Upper lobe of right lung (tissue), 1 donor: ENCODE results near the gene FGB. TPM values are rescaled to one million over a fixed set of nuclear protein-coding genes. Genes with fewer than 3 reads are reported as not detected.

Source experiments
- ATAC-seq: fragments of 200-7000 bp; cut with Tn5 transposase; one replicate; pipeline ENCODE4 v1.9.1; 2020; ENCODE audit warnings: mild to moderate bottlenecking, moderate library complexity
- DNase-seq: peaks from one replicate; pipeline ENCODE4 v3.0.0-alpha.2; 2020
- H3K27ac ChIP-seq: fragments of 200-600 bp; one replicate; pipeline ENCODE4 v1.8.0; 2022
- H3K27me3 ChIP-seq: fragments of 200-600 bp; one replicate; pipeline ENCODE4 v1.8.0; 2022; ENCODE audit warnings: mild to moderate bottlenecking
- H3K36me3 ChIP-seq: fragments of 200-600 bp; one replicate; pipeline ENCODE4 v1.8.0; 2022
- H3K4me1 ChIP-seq: fragments of 200-600 bp; one replicate; pipeline ENCODE4 v1.8.0; 2022
- H3K4me3 ChIP-seq: fragments of 200-600 bp; one replicate; pipeline ENCODE4 v1.8.0; 2022; ENCODE audit warnings: mild to moderate bottlenecking
- H3K9me3 ChIP-seq: fragments of 200-600 bp; one replicate; pipeline ENCODE4 v1.8.0; 2022
- intact Hi-C: fragments of 100-400 bp; cut with DNase I; formaldehyde crosslinking; loops from one replicate; pipeline ENCODE4 v1.11.0; 2022
- total RNA-seq: library from RNA; stranded (reverse); fragmentation: NEBNext Ultra II Directional; extraction: Animal tissue kit (Norgen Biotek cat#: 25700); gene quantifications from one replicate; pipeline ENCODE4 v1.2.1, GENCODE V29; 2021
- TF ChIP-seq, protein P1 (sequence below): fragments of 200-600 bp; IDR thresholded peaks from one replicate; pipeline ENCODE4 v1.8.0; 2022; ENCODE audit warnings: antibody characterized with exemption
- donor health status: DM: no; HTN: yes; CAD: no; lungs with severe emphysema.

Gene FGB
- total RNA-seq, 1 donor from 2014 or later, result 1.2 TPM

- H3K9me3 ChIP-seq, result no peaks in the 10 kb centered on the region
- TF ChIP-seq, protein P1, sequence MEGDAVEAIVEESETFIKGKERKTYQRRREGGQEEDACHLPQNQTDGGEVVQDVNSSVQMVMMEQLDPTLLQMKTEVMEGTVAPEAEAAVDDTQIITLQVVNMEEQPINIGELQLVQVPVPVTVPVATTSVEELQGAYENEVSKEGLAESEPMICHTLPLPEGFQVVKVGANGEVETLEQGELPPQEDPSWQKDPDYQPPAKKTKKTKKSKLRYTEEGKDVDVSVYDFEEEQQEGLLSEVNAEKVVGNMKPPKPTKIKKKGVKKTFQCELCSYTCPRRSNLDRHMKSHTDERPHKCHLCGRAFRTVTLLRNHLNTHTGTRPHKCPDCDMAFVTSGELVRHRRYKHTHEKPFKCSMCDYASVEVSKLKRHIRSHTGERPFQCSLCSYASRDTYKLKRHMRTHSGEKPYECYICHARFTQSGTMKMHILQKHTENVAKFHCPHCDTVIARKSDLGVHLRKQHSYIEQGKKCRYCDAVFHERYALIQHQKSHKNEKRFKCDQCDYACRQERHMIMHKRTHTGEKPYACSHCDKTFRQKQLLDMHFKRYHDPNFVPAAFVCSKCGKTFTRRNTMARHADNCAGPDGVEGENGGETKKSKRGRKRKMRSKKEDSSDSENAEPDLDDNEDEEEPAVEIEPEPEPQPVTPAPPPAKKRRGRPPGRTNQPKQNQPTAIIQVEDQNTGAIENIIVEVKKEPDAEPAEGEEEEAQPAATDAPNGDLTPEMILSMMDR, result no peak
- H3K4me1 ChIP-seq, result no peaks in the 10 kb centered on the region
- no peak within 1 kb of the TSS for H3K27ac ChIP-seq
- intact Hi-C loops, result no loop called here
- peak within 1 kb of the TSS; percentile 33 for H3K4me3 ChIP-seq
- peak; percentile 91 for ATAC-seq
- H3K36me3 ChIP-seq, result no peaks in the 10 kb centered on the region
- H3K27me3 ChIP-seq, result no peaks in the 10 kb centered on the region
- no peak for DNase-seq
Measured at GRCh38 chr4:154612472-154613414, 49.9 kb downstream of the FGB start, which contains the start of gene FGG. Gene FGG (minus strand): TSS chr4:154612656. CDS start chr4:154612609, 47 bp downstream.

- Histone ChIP-seq H3K36me3 (no peaks in the 10 kb centered on the region), H3K4me1 (no peaks in the 10 kb centered on the region), H3K4me3 (no peak overlapping the region), H3K27me3 (no peaks in the 10 kb centered on the region), H3K9me3 (no peaks in the 10 kb centered on the region), H3K27ac (no peak overlapping the region)
- DNase-seq (no peak), ATAC-seq (no peak)
- TF ChIP-seq, protein P1, result no peak
- intact Hi-C loops, result no loop called here
Measured at GRCh38 chr4:154614306-154614705, 51.5 kb downstream of the FGB start.

- DNase-seq (no peak), ATAC-seq (no peak)
- Histone ChIP-seq H3K4me1 (no peaks in the 10 kb centered on the region), H3K9me3 (no peaks in the 10 kb centered on the region), H3K27me3 (no peaks in the 10 kb centered on the region), H3K4me3 (no peak overlapping the region), H3K27ac (no peak overlapping the region), H3K36me3 (no peaks in the 10 kb centered on the region)
- TF ChIP-seq, protein P1, result no peak
- intact Hi-C loops, result no loop called here
Measured at GRCh38 chr4:154615211-154615610, 52.4 kb downstream of the FGB start.

DNA sequence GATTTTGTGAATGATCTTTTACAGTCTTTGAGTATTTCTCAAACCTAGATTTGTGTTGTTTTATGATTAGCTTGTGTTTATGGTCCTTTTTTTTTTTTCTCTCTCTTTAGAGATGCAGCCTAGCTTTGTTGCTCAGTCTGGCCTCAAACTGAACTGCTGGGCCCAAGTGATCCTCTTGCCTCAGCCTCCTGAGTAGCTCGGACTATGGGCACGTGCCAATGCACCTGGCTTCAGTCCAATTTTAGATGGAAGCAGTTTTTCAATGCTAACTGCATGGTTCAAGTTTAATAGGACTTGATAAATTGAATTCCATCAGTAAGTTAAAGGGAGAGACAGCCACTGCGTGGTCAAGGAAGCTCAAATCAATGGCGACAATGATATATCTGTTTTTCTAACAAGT, 53.5 kb downstream of the FGB start:
- H3K4me3 ChIP-seq, result no peak overlapping the region

GRCh38 chr4:154616731-154617130, 53.9 kb downstream of the FGB start:
- no peak for ATAC-seq
- no peak overlapping the region for H3K27ac ChIP-seq
- H3K9me3 ChIP-seq, result no peaks in the 10 kb centered on the region
- no peak for DNase-seq
- H3K27me3 ChIP-seq, result no peaks in the 10 kb centered on the region
- TF ChIP-seq, protein P1, result no peak
- H3K4me3 ChIP-seq, result no peak overlapping the region
- intact Hi-C loops, result no loop called here
- no peaks in the 10 kb centered on the region for H3K36me3 ChIP-seq
- H3K4me1 ChIP-seq, result no peaks in the 10 kb centered on the region

More for the DNA sequence above, 53.5 kb downstream of the FGB start:
- no peak overlapping the region for H3K27ac ChIP-seq
- no peaks in the 10 kb centered on the region for H3K9me3 ChIP-seq
- DNase-seq, result no peak
- ATAC-seq, result no peak
- H3K27me3 ChIP-seq, result no peaks in the 10 kb centered on the region
- H3K36me3 ChIP-seq, result no peaks in the 10 kb centered on the region
- intact Hi-C loops, result no loop called here
- TF ChIP-seq, protein P1, result no peak
- no peaks in the 10 kb centered on the region for H3K4me1 ChIP-seq
